IPS-18c (cell line): ENCODE results near the gene MACROD2.

ENCODE experiments used
- H3K4me3 ChIP-seq: 2 replicates; pipeline ENCODE4 v1.7.0; 2013; ENCODE audit warnings: low read depth, mild to moderate bottlenecking, low read length, moderate library complexity; ENCODE audit not compliant: insufficient read depth
- H3K9me3 ChIP-seq: one replicate; pipeline ENCODE4 v1.6.1; 2013; ENCODE audit warnings: mild to moderate bottlenecking, low read length, moderate library complexity; ENCODE audit not compliant: control insufficient read depth, insufficient read depth

The MACROD2 gene

GRCh38 chr20:15075586-15075985, 1080.3 kb downstream of the MACROD2 start:
- no peak overlapping the region for H3K4me3 ChIP-seq
- H3K9me3 ChIP-seq, result no peaks in the 10 kb centered on the region

DNA sequence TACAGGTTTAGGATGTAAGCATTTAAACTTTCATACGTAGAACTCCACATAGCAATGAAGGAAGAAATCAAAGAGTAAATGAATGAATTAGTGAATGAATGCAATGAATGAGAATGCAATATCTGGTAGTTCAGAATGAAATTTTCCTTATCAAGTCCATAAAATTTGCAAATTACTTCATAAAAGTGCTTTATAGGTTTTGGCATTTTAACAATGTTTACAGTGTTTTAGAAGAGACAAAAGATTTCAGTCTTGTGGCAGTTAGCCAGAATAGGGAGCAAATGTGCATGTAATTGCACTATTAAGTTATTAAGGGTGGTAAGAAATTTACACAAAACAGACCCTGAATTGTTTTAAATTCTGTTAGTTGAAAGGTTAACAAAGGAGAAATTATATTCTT, 1081.5 kb downstream of the MACROD2 start:
- Histone ChIP-seq H3K4me3 (no peak overlapping the region), H3K9me3 (no peaks in the 10 kb centered on the region)

DNA sequence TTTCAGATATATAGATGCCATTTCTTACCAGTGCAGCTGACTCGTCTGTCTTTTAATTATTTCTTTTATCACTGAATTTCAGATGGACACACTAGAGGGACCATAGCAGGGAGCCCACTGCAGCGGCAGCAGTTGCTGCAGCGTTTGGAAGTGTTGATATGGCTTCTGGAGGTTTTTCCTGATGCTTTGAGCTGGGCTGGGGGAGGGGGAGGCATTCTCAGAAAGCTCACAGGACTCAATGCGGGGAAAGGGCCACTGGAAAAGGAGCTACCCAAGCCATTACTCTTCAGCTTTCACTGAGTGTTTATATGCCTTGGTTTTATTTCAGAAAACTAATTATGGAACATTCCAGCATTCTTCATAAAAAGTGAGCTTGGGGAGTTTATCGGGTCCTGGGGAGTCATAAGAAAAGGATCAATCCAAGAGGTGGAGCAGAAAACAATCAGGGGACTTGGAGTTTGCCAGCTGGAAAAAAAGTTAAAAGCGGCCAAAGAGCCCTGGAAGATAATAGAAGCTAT, 1082.5 kb downstream of the MACROD2 start:
- no peak overlapping the region for H3K4me3 ChIP-seq
- no peaks in the 10 kb centered on the region for H3K9me3 ChIP-seq

- no peak overlapping the region for H3K4me3 ChIP-seq
- no peaks in the 10 kb centered on the region for H3K9me3 ChIP-seq
These were observed 1084.5 kb downstream of the MACROD2 start for GRCh38 chr20:15079594-15080340.

DNA sequence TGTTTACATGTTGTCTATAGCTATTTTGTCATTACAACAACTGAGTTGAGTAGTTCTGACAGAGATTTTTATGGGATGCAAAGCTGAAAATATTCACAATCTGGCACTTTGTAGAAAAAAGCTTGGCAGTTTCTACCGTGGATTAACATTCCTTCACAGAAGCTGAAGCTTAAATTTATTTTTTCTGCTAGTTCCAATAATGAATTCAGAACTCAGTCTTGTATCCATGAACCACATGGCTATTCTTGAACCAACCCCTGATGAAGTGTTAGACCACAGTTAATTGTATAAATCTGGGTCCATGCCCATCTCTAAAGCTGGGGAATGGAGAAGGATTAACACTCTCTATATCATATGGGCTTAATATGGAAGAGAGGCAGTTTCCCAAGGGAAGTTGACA, 1085.9 kb downstream of the MACROD2 start:
- Histone ChIP-seq H3K9me3 (no peaks in the 10 kb centered on the region), H3K4me3 (no peak overlapping the region)

DNA sequence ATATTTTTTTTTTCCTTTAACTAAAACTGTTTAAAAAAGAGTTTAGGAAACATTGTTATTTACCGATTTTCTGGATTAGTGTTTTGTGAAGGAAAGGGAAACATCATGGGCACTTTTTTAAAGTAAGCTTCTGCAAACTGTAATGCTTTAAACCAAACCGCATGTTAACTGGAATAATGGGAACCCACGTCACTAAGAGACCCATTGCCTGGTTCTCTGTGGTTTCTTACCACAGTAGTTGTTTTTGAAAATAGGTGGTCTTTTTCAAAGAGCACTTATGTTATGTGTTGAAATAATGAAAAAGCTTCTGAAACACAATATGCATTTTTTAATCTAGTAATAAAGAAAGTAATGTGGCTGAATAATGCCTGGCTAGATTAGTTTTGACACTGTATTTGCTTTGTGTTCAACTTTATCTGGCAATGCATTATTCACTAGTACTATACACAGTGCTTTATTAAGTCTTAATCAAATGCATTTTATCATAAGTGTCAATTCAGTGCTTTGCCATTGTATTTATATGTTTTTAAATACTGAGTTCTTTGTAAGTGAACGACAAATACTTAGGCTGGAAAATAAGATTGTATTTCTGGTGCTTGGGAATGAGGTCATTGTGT, 1096.2 kb downstream of the MACROD2 start:
- Histone ChIP-seq H3K4me3 (no peak overlapping the region), H3K9me3 (no peaks in the 10 kb centered on the region)

DNA sequence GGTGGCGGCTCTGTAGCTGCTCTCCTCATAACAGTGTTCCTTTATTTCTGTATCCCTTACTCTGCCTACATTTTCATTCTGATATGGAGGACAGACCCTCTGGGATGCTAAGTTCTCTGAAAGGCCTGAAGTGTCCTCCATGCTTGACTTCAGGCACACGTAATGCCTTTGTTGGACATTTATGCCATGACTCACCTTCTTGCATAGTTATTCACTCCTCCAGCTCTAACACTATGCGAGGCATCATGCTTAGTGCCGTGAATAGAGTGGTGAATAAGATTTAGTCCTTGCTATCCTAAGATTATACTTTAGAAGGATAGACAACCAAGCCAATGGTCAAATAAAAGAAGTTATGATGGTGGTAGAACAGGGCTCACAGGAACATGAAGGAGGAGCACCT, 1103.0 kb downstream of the MACROD2 start:
- H3K4me3 ChIP-seq, result no peak overlapping the region
- H3K9me3 ChIP-seq, result no peaks in the 10 kb centered on the region

DNA sequence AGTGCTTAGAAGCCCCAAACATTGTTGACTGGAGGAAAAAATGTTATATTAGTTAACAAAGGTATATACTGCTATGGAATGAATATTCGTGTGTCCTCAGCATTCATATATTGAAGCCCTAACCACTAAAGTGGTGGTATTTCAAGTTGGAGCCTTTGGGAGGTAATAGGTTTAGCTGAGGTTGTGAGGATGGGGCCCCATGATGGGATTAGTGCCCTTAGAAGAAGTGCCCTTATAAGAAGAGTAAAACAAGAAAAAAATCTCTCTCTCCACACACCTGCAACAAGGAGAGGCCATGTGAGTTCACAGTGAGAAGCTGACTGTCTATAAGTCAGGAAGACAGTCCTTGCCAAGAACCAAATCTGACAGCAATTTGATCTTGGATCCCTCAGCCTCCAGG, 1103.8 kb downstream of the MACROD2 start:
- no peak overlapping the region for H3K4me3 ChIP-seq

GRCh38 chr20:15100506-15101160, 1105.3 kb downstream of the MACROD2 start:
- no peaks in the 10 kb centered on the region for H3K9me3 ChIP-seq

More for the DNA sequence above, 1103.8 kb downstream of the MACROD2 start:
- no peaks in the 10 kb centered on the region for H3K9me3 ChIP-seq

GRCh38 chr20:15107931-15108330, 1112.6 kb downstream of the MACROD2 start:
- no peak overlapping the region for H3K4me3 ChIP-seq
- no peaks in the 10 kb centered on the region for H3K9me3 ChIP-seq

More at GRCh38 chr20:15100506-15101160, 1105.3 kb downstream of the MACROD2 start:
- no peak overlapping the region for H3K4me3 ChIP-seq

DNA sequence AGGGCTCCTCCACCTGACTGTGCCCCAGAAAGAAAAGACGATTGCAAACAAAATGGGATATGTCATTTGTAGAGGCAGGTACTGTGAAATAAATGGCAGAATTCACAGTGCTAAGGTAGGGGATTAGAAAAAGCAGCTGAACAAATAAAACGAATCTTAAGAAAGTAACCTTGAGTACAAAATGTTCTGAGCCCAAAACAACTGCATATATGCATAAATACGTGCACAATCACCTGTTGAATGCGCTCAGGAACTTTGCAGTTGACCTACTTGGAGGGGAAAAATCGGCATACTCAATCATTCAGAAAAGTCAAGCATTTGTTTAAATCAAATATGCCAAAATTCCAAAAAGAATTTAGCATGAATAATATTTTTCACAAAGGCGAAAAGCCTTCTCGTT, 1114.2 kb downstream of the MACROD2 start:
- no peaks in the 10 kb centered on the region for H3K9me3 ChIP-seq
- no peak overlapping the region for H3K4me3 ChIP-seq

DNA sequence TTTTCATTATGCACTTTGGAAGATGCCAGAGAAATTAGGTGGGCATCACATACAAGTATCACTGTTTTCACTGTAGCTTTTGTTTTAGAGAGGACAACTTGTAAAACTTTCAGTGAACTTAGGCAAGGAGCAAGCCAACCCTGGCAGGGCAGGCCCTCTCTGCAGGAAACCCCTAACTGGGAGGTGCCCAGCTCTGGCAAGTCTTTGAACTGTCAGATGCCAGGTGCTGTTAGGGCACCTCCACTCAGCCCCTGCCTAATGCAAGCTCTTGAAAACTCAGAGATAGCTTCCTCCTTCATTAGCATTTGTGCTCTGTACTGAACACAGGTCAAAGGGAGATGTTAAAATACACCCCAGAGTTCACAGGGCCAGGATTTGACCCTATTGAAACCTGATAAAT, 1116.3 kb downstream of the MACROD2 start:
- H3K9me3 ChIP-seq, result no peaks in the 10 kb centered on the region
- no peak overlapping the region for H3K4me3 ChIP-seq

GRCh38 chr20:15113144-15113773, 1117.9 kb downstream of the MACROD2 start:
- H3K9me3 ChIP-seq, result no peaks in the 10 kb centered on the region

GRCh38 chr20:15119852-15120487, 1124.7 kb downstream of the MACROD2 start:
- H3K9me3 ChIP-seq, result no peaks in the 10 kb centered on the region
- H3K4me3 ChIP-seq, result no peak overlapping the region

More at GRCh38 chr20:15113144-15113773, 1117.9 kb downstream of the MACROD2 start:
- H3K4me3 ChIP-seq, result no peak overlapping the region

DNA sequence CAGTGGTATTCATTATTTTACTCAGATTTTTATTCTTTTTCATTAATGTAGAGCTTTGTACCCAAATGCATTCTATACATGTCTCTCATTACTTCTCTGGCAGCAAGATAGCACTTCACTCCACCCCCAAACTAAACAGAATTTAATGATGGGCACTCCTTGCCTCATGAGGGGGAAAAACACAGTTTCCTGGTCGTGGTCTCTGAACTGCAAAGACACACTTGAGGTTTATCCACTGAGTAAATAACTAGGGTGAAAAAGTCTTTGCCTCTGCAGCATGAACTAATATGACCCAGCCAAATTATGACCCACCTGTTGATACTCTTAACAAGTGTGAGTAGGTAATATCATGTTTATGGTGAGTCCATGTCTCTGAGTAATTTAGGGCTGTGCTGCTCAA, 1127.3 kb downstream of the MACROD2 start:
- no peaks in the 10 kb centered on the region for H3K9me3 ChIP-seq
- no peak overlapping the region for H3K4me3 ChIP-seq

DNA sequence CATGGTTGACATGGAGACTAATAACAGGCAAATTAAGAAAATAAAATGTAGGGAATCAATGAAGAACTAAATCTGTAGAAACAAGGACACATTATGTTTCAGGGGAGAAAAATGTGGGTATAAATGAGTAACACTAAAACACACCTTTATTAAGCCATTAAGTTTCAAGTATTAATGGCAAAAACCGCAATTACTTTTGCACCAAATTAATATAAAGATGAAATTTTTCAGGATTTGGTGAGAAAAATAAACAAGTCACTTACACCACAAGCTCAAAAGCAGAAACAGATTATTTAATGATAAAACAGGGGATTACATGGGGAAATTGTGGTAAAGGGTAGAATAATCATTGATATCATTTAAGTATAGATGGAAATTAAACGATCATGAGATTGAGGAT, 1135.9 kb downstream of the MACROD2 start:
- Histone ChIP-seq H3K9me3 (no peaks in the 10 kb centered on the region), H3K4me3 (no peak overlapping the region)

DNA sequence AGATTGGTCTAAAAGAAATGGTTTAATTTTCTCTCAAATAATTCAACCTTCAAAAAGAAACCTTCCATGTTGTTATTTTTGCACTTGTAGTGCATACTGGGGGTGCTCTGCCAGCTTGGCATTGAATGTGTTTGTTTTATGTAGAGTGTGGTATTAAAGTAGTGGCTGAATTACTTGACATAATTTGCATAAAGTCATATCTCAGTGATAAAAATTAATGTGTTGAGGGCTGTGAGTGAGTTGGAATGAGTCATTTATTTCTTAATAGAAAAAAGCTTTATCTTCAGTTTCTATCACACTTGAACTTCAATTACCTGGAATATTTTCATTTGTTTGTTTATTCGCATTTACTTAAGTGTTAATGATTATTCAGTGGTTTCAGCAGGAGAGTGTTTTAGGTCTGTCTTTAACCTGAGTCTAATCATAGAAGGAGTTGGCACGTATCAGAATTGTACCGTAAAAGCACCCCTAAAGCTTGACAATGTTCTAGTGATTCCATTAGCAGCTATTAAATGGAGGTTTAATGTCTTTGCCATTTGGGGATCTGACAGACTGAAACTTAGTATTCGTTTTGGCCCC, 1143.3 kb downstream of the MACROD2 start:
- Histone ChIP-seq H3K4me3 (no peak overlapping the region), H3K9me3 (no peaks in the 10 kb centered on the region)
